GM12891 (cell line): ENCODE data around the gene NCAM1.

Source experiments
- POLR2A ChIP-seq: IDR thresholded peaks from 2 replicates; pipeline ENCODE4 v1.6.1; 2011; ENCODE audit warnings: low read depth, low read length, control low read depth
- POLR2AphosphoS5 ChIP-seq: IDR thresholded peaks from 2 replicates; pipeline ENCODE4 v1.6.1; 2011; ENCODE audit warnings: low read depth, low read length, control low read depth
- SPI1 ChIP-seq: IDR thresholded peaks from 2 replicates; pipeline ENCODE4 v1.6.1; 2011; ENCODE audit warnings: low read depth, low read length, control low read depth
- TAF1 ChIP-seq: IDR thresholded peaks from 2 replicates; pipeline ENCODE4 v1.6.1; 2011; ENCODE audit warnings: low read depth, low read length, control low read depth

DNA sequence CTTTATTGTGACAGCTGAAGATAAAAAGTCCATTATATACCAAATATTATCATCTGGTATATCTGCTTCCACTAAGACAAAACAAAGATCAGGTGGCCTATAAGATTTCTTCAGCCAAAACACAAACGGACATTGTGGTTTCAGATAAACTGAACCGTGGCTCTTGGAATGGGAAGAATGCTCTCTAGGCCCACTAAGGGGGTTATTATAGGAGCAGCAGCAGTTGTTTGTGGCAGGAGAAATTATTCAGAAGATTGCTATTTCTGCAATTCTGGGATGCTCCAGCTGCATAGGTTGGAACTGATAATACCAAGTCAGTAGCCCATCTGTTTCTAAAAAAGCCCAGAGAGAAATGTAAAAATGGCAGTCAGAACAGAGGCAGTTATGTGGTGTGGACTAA is 145.3 kb downstream of the NCAM1 start:
- TF ChIP-seq SPI1 (no peak), POLR2A (no peak), POLR2AphosphoS5 (no peak), TAF1 (no peak)
